ENCODE measurements around the gene SBK2. TPM values are rescaled to one million over a fixed set of nuclear protein-coding genes. Genes with fewer than 3 reads are reported as not detected.
"Not testable (repeated sequence)": the region's sequence is repeated elsewhere in the genome, so short reads cannot be mapped to it uniquely, and the experiment has no call there.

SBK2 gene
- total RNA-seq, 1 experiment from 2014 or later = not detected

DNA sequence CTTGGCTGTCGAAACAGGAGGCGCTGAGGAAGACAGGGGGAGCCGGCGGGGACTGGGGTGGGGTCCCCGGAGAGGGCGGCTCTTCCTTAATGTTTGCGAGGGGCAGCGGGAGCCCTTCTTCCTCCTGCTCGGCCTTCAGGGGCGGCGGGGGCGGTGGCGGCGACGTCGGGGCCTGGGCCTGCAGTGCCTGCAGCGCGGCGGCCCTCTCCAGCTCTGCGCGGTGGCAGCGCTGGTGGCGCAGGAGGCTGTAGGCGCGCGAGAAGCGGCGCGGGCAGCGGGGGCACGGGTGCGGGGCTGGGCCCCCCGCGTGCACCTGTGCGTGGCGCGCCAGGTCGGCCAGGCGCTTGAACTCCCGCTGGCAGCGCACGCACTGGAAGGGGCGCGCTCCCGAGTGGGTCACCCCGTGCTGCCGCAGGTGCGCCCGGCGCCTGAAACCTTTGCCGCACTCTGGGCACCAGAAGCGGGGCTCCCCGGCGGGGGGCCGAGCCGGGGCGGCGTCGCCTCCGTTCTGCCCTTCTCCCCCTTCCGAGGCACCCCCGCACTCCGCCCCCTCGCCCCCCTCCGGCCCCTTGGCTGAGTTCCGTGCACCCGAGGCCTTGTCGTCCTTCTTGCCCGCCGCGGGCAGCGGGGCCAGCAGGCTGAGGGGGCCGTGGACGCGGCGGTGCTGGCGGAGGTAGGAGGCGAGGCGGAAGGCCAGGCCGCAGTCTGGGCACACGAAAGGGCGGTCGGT is 41.3 kb upstream of the SBK2 start:
- POLR2A ChIA-PET (ENCODE audit: unreplicated experiment) = no interaction called here
- Histone ChIP-seq H3K79me2 (ENCODE audit: low read length) (peaks cover 24% of the 10 kb centered on the region), H2AFZ (ENCODE audit: low read length) (no peak overlapping the region), H3K36me3 (ENCODE audit: low read depth, low read length) (no peaks in the 10 kb centered on the region; the same call in 1 of the 2 replicates), H3K4me1 (ENCODE audit: insufficient read depth, low read length) (peaks cover 6% of the 10 kb centered on the region; the same call in 1 of the 2 replicates), H3F3A (ENCODE audit: low read length, unreplicated experiment) (no peaks in the 10 kb centered on the region), H3K27me3 (ENCODE audit: low read length) (no peaks in the 10 kb centered on the region), H3K4me2 (ENCODE audit: low read length) (no peak overlapping the region), H3K27ac (ENCODE audit: low read length) (no peak overlapping the region), H3K9me3 (ENCODE audit: low read length) (no peaks in the 10 kb centered on the region), H4K20me1 (ENCODE audit: low read length) (no peaks in the 10 kb centered on the region), H3K9me2 (replicated peaks; ENCODE audit: low read length) (no peaks in the 10 kb centered on the region), H3K9ac (ENCODE audit: low read length) (no peak overlapping the region), H3K4me3 (ENCODE audit: low read length) (no peak overlapping the region)
- no peak for DNase-seq
- intact Hi-C loops (cut with micrococcal nuclease) = no loop called here
- BruUV-seq (replicated peaks) = no TSS peak
- no peak for ATAC-seq
- TF ChIP-seq EZH2phosphoT487 (IDR thresholded peaks at IDR 0.05; ENCODE audit: borderline replicate concordance, low read length) = no peak
- TF ChIP-seq, protein P1, sequence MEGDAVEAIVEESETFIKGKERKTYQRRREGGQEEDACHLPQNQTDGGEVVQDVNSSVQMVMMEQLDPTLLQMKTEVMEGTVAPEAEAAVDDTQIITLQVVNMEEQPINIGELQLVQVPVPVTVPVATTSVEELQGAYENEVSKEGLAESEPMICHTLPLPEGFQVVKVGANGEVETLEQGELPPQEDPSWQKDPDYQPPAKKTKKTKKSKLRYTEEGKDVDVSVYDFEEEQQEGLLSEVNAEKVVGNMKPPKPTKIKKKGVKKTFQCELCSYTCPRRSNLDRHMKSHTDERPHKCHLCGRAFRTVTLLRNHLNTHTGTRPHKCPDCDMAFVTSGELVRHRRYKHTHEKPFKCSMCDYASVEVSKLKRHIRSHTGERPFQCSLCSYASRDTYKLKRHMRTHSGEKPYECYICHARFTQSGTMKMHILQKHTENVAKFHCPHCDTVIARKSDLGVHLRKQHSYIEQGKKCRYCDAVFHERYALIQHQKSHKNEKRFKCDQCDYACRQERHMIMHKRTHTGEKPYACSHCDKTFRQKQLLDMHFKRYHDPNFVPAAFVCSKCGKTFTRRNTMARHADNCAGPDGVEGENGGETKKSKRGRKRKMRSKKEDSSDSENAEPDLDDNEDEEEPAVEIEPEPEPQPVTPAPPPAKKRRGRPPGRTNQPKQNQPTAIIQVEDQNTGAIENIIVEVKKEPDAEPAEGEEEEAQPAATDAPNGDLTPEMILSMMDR (conservative IDR thresholded peaks at IDR 0.05; ENCODE audit: low read depth, low read length) = no peak
- TF ChIP-seq EZH2 (IDR thresholded peaks at IDR 0.05; ENCODE audit: low read length, unreplicated experiment) = no peak
- CTCF ChIA-PET = no interaction called here

DNA sequence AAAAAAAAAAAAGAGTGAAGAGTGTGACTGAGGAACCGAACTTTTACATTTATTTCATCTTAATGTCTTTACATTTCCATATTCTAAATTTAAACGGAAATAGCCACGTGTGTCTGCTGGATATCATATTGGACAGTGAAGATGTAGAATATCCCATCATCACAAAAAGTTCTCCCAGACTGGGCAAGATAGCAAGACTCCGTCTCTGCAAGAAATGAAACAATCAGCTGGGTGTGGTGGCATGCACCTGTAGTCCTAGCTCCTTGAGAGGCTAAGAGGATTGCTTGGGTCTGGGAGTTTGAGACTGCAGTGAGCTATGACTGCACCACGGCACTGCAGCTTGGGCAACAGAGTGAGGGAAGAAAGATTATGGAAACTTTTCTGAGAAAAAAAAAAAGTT is 39.8 kb upstream of the SBK2 start:
- Histone ChIP-seq H3K9me2 (replicated peaks; ENCODE audit: low read length) (no peaks in the 10 kb centered on the region), H4K20me1 (ENCODE audit: low read length) (no peaks in the 10 kb centered on the region), H2AFZ (ENCODE audit: low read length) (no peak overlapping the region), H3K27ac (ENCODE audit: low read length) (no peak overlapping the region), H3K4me3 (ENCODE audit: low read length) (no peak overlapping the region), H3K4me1 (ENCODE audit: insufficient read depth, low read length) (peaks cover 4% of the 10 kb centered on the region; the same call in 1 of the 2 replicates), H3K9me3 (ENCODE audit: low read length) (no peaks in the 10 kb centered on the region), H3K79me2 (ENCODE audit: low read length) (peaks cover 24% of the 10 kb centered on the region), H3K4me2 (ENCODE audit: low read length) (no peak overlapping the region), H3K36me3 (ENCODE audit: low read depth, low read length) (no peaks in the 10 kb centered on the region; the same call in 1 of the 2 replicates), H3K27me3 (ENCODE audit: low read length) (no peaks in the 10 kb centered on the region), H3F3A (ENCODE audit: low read length, unreplicated experiment) (no peaks in the 10 kb centered on the region), H3K9ac (ENCODE audit: low read length) (no peak overlapping the region)
- ChIA-PET CTCF (no interaction called here), POLR2A (ENCODE audit: unreplicated experiment) (no interaction called here)
- no peak for DNase-seq
- BruUV-seq (replicated peaks) = no TSS peak
- no peak for ATAC-seq
- intact Hi-C loops (cut with micrococcal nuclease) = no loop called here
- TF ChIP-seq, protein P1 (conservative IDR thresholded peaks at IDR 0.05; ENCODE audit: low read depth, low read length) = no peak
- no peak for TF ChIP-seq EZH2phosphoT487 (IDR thresholded peaks at IDR 0.05; ENCODE audit: borderline replicate concordance, low read length)
- TF ChIP-seq EZH2 (IDR thresholded peaks at IDR 0.05; ENCODE audit: low read length, unreplicated experiment) = no peak

DNA sequence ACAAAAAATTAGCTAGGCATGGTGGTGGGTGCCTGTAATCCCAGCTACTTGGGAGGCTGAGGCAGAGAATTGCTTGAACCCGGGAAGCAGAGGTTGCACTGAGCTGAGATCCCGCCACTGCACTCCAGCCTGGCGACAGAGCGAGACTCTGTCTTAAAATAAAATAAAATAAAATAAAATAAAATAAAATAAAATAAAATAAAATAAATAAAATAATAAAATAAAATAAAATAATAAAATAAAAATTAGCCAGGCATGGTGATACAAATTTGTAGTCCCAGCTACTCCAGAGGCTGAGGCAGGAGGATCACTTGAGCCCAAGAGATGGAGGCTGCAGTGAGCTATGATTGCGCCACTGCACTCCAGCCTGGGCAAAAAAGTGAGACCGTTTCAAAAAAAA is 37.0 kb upstream of the SBK2 start:
- ATAC-seq; H3K27me3 ChIP-seq (ENCODE audit: low read length); H3K79me2 ChIP-seq (ENCODE audit: low read length); H3K27ac ChIP-seq (ENCODE audit: low read length); H3K9me2 ChIP-seq (replicated peaks; ENCODE audit: low read length); H3K4me1 ChIP-seq (ENCODE audit: insufficient read depth, low read length); intact Hi-C loops (cut with micrococcal nuclease); H3K4me3 ChIP-seq (ENCODE audit: low read length); POLR2A ChIA-PET (ENCODE audit: unreplicated experiment); H3K4me2 ChIP-seq (ENCODE audit: low read length); H3K9me3 ChIP-seq (ENCODE audit: low read length); H3F3A ChIP-seq (ENCODE audit: low read length, unreplicated experiment); H2AFZ ChIP-seq (ENCODE audit: low read length); H4K20me1 ChIP-seq (ENCODE audit: low read length); DNase-seq; BruUV-seq (replicated peaks); H3K36me3 ChIP-seq (ENCODE audit: low read depth, low read length); H3K9ac ChIP-seq (ENCODE audit: low read length): not testable (repeated sequence)
- CTCF ChIA-PET = interaction anchor here (0.7 kb wide), 1 partner anchor 17 kb away, joined by 11 read pairs; no protein-coding TSS in a partner anchor

DNA sequence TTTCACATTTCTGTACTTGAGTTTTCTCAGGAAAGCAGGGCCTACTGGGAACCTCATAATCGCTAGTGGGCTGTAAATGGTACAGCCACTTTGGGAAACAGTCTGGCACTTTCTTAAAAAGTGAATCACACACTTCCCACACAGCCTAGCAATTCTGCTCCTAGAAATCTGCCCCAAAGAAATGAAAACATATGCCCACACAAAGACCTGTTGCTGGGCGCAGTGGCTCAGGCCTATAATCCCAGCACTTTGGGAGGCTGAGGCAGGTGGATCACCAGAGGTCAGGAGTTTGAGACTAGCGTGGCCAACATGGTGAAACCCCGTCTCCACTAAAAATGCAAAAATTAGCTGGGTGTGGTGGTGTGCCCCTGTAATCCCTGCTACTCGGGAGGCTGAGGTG is 32.5 kb upstream of the SBK2 start:
- H4K20me1 ChIP-seq (ENCODE audit: low read length); H3K36me3 ChIP-seq (ENCODE audit: low read depth, low read length); H3F3A ChIP-seq (ENCODE audit: low read length, unreplicated experiment); H3K4me3 ChIP-seq (ENCODE audit: low read length); CTCF ChIA-PET; H3K9ac ChIP-seq (ENCODE audit: low read length); H3K9me3 ChIP-seq (ENCODE audit: low read length); H3K79me2 ChIP-seq (ENCODE audit: low read length); H2AFZ ChIP-seq (ENCODE audit: low read length); ATAC-seq; intact Hi-C loops (cut with micrococcal nuclease); H3K27me3 ChIP-seq (ENCODE audit: low read length); BruUV-seq (replicated peaks); POLR2A ChIA-PET (ENCODE audit: unreplicated experiment); H3K9me2 ChIP-seq (replicated peaks; ENCODE audit: low read length); H3K4me1 ChIP-seq (ENCODE audit: insufficient read depth, low read length); H3K27ac ChIP-seq (ENCODE audit: low read length); H3K4me2 ChIP-seq (ENCODE audit: low read length); DNase-seq: not testable (repeated sequence)
